A204.1 (cell line): ENCODE results near the gene TMPRSS13.
"Not testable (repeated sequence)": the region's sequence is repeated elsewhere in the genome, so short reads cannot be mapped to it uniquely, and the experiment has no call there.

Source experiments
- FAIRE-seq: peaks from 2 replicates; lab custom pipeline; 2012; peaks lifted over from hg19 to GRCh38; lab: Jason Lieb, UNC

The TMPRSS13 gene

GRCh38 chr11:117929142-117929915 is at the start of gene TMPRSS13:
Gene TMPRSS13, minus strand, starts transcription at chr11:117929402. Its CDS starts 95 bp downstream, at chr11:117929307.
- FAIRE-seq: no peak

DNA sequence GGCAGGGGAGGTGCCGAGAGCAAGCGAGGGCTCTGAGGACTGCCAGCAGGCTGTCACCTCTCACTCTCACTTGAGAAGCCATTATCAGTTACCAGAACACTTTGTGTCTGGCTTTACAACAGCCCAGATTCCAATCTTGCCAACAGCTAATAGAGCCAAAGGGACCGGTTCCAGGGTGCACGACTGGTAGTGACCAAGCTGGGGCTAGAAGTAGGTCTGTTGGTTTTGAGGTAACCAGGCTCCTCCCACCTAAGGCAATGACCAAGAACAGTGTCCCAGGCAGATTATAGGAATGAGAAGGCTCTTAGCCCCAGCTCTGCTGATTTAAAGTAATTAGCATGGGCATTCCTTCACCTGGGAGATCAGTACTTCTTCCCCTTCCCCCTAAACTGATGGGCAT is 49.8 kb upstream of the TMPRSS13 start:
- no peak for FAIRE-seq

DNA sequence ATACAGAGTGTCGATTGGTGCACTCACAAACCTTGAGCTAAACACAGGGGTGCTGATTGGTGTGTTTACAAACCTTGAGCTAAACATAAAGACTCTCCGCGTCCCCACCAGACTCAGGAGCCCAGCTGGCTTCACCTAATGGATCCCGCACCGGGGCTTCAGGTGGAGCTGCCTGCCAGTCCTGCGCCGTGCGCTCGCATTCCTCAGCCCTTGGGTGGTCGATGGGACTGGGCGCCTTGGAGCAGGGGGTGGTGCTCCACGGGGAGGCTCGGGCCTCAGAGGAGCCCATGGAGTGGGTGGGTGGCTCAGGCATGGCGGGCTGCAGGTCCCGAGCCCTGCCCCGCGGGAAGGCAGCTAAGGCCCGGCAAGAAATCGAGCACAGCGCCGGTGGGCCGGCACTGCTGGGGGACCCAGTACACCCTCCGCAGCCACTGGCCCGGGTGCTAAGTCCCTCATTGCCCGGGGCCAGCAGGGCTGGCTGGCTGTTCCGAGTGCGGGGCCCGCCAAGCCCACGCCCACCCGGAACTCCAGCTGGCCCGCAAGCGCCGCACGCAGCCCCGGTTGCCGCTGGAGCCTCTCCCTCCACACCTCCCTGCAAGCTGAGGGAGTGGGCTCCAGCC is 49.2 kb upstream of the TMPRSS13 start:
- FAIRE-seq: not testable (repeated sequence)

DNA sequence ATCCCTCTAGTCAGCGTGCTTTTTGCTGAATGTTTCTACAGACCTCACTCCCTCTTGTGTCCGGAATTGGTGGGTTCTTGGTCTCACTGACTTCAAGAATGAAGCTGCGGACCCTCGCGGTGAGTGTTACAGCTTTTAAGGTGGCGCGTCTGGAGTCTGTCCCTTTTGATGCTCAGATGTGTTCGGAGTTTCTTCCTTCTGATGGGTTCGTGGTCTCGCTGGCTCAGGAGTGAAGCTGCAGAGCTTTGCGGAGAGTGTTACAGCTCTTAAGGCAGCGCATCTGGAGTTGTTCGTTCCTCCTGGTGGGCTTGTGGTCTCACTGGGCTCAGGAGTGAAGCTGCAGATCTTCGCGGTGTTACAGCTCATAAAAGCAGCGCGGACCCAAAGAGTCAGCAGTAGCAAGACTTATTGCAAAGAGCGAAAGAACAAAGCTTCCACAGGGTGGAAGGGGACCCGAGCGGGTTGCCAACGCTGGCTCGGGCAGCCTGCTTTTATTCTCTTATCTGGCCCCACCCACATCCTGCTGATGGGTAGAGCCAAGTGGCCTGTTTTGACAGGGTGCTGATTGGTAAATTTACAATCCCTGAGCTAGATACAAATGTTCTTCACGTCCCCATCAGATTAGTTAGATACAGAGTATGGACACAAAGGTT is 48.5 kb upstream of the TMPRSS13 start:
- not testable (repeated sequence) for FAIRE-seq

DNA sequence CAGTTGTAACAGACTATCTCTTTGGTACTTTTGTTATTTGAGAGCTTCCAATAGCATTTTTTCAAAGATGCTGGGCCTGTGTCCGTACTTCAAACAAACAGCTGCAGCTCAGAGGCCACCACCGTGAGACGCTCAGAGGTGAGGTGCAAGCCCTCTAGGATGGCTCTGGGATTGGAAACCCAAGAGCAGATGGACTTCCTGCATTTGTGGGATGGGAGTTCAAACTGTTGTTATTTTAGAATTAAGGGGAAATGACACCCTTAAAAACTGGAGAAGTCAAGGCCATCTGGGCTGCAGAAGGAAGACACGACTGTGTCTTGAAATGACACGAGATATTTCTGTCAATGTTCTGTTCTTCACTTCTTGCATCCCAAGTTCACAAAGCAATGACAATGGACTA is 47.8 kb upstream of the TMPRSS13 start:
- no peak for FAIRE-seq

GRCh38 chr11:117976445-117976844 is 47.2 kb upstream of the TMPRSS13 start:
- no peak for FAIRE-seq

DNA sequence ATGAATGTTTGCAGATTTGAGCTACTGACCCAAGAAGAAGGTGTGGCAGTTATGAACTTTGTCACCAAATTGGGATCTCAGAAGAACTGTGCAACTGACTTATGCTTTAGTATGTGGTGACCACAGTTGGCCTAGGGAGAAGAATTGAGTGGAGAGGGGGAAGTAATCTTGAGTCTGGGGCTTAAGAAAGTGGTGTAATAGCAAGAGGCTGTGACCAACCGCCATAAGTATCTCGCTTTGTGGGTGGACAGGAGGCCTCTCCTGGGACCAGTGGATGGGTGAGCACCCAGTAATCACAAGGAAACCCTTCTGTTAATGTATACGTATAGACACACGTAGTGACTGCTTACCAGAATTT is 44.3 kb upstream of the TMPRSS13 start:
- FAIRE-seq: no peak

DNA sequence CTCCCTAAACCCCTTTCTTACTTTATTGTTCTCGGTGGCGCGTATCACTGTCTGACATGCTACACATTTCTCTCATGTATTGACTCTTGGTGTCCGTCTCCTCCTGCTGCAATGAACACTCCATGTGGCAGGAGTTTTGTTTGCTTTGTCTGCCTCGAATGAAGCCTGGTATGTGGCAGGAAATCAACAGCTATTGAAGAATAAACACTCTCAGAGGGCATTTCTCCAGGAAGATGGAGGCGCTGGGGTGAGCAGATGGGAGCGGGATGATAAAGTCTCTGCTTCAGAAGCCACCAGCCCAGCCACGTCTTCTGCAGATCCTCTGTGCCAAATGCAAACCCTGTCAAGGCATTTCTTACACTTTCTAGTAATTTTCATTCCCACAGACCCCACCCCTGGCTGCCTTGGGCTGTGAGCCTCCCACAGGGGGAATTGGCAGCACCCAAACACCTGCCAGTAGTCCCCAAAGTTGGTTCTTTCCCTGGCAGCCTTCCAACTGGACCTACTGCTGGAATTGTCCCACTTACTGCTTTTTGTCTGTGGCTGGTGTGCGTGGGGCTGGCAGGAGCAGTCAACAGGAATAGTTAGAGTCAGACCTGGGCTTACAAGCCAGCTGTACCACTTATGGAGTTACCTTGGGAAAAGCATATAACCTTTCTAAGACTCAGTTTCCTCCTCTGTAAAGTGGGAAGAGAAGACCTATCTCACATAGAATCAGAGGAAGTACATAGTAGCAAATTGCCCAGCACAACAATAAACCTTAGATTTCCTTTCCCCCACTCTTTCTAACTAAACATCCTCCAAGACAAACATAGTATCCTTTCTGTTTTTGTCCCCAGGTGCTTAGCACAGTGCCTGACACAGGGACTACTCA is 43.7 kb upstream of the TMPRSS13 start:
- no peak for FAIRE-seq

DNA sequence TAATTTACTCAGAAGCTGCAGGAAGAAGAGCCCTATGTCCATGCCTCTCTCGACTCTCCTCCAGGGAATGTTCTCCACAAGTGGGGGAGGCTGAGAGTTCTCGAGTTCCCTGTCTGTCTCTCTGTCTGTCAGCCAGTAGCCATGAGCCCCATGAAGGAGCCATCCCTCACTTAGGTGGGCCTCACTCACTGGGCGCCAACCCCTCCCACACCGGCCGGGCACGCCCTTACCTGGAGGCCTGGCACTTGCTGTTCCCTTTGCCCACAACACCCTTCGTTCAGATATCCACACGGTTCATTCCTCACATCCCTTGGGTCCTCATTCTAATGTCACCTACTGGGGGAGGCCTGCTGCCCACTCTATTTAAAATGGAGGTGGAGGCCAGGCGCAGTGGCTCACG is 42.8 kb upstream of the TMPRSS13 start:
- FAIRE-seq: no peak

DNA sequence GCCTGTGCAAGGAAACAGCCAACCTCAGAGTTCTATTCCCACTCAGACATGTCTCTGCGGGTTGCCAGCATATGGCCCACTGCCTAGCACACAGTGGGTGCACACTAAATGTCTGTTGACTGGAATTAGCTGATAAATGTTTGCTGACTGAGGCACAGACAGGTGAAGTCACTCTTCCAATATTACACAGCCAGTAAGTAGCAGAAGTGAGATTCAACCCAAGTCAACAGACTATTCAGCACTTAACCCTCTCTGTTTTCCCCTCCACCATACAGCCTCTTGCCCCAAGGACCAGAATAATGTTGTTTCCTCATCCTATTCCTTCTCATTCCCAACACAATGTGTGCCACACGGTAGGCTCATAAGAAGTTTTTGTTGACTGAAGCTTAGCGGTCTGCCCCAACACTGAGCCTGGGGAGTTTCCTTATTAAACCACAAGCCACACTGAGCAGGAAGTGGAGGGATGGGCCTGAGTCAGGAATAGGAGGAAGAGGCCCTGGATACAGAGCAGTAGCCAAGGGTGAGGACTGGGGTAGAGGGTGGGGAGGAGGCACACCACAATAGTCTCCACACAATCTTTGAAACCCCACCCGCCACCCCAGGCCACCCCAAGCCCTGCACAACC is 41.3 kb upstream of the TMPRSS13 start:
- no peak for FAIRE-seq

- no peak for FAIRE-seq
Observed at GRCh38 chr11:117969160-117969991, 40.2 kb upstream of the TMPRSS13 start.

DNA sequence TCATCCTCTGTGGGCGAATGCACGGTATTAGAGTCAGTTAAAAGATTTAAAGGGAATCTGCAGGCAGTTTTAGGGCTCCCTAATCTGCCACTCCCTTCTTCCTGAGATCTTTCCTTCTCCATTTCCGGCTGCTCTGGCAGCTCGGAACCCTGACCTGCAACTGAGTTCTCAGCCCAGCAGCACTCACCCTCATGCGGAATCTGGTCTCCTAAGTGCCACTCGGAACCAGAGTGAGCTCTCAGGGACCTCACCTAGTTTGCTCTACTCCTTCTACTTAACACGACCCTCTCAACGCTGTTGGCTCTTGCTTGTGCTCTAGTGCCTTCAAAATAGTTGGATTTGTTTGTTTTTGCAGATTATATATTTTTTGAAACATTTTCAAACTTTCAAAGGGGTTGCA is 37.7 kb upstream of the TMPRSS13 start:
- FAIRE-seq: no peak

- FAIRE-seq: no peak
Observed at GRCh38 chr11:117962826-117963225, 33.6 kb upstream of the TMPRSS13 start.

DNA sequence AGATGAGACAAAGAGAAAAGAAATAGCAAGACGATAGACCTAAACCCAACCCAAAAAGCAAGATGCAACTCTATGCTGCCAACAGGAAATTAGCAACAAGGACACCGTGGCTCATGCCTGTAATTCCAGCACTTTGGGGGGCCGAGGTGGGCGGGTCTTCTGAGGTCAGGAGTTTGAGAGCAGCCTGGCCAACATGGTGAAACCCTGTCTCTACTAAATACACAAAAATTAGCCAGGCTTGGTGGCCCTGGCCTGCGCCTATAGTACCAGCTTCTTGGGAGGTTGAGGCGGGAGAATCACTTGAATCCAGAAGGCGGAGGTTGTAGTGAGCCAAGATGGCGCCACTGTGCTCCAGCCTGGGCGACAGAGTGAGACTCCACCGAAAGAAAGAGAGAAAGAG is 32.7 kb upstream of the TMPRSS13 start:
- FAIRE-seq: no peak

GRCh38 chr11:117960406-117960805 is 31.2 kb upstream of the TMPRSS13 start:
- no peak for FAIRE-seq

DNA sequence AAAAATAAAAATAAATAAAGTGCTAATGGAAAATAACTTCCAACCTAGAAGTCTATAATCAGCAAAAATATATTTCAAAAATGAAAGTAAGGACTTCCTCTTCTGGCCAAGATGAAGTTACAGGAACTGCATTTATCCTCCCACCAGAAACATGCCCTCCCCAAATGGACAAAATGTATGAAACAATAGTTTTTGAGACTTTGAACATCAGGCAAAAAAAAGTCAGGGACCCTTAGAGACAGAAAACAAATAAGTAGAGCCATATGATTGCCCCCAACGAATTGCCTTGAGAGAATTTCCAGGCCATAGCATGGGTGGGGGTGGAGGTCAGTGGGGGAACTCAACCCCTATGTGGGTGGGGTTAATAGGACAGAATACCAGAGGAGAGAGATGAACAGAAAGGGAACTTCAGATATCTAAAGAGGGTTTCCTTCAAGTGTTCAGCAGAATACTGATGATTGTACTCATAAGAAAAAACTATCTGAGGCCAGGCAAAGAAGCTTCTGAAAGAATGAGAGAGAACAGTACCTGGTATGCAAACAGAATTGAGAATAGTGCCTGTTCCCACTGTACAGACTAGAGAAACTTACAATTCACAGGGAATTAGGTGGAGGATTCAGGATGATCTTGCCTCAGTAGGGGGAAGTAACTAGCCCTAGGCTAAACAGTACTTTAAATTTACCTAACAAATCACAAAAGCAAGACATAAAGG is 30.4 kb upstream of the TMPRSS13 start:
- FAIRE-seq: no peak

DNA sequence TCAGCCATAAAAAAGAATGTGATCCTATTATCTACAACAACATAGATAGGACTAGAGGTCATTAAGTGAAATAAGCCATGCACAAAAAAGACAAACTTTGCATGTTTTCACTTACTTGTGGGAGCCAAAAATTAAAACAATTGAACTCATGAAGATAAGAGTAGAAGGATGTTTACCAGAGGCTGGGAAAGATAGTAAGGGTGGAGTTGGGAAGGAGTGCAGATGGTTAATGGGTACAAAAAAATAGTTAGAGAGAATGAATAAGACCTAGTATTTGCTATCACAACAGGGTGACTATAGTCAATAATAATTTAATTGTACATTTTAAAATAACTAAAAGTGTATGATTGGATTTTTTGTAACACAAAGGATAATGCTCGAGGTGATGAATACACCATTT is 29.7 kb upstream of the TMPRSS13 start:
- FAIRE-seq: no peak

- FAIRE-seq: no peak
Observed at GRCh38 chr11:117953024-117953671, 23.9 kb upstream of the TMPRSS13 start.

DNA sequence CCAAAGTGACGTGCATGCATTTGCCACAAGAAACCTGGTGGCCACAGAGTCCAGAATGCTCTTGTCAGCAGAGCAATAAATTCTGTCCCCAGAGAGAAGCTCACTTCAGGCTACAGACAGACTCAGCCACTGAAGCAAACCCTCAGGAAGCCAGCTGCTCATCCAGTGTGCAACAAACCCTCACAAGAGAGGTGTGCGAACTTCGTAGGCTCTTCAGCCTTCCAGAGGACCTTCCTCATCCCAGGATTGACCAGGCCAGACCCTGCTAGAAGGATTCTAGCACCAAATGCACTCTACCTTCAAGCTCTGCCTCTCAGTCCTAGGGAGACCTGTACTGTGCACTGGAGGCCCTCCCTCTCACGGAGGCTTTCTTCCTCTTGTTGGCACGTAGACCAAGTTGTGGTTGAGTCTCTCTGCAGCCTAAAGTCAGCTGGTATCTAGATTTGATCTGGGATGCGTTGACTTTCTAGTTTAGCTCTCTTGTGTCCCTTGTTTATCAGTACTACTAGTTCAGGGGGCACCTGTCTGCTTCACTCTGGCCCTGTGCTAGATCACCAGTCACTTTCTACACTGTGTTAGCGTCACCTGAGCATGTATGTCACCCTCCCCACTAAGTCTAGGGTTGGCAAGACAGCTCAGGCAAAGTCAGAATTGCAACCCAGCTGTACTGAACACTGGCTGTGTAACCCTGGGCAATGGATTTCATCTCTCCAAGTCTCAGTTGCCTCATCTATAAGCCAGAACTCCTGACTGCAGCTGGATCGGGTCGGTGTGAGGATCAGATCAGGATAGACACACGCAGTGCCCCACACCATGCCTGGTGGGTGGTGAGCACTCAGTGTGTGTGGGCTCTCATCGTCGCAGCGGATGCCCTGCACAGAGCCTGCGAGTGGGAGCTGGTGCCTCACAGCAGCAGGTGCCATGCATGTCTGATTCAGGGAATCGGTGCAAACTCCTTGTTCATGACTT is 22.1 kb upstream of the TMPRSS13 start:
- no peak for FAIRE-seq
